ENCODE data around the gene DCXR.
A peak's percentile ranks its signal among the peaks of the same experiment; 100 is the strongest.

DCXR gene

DNA sequence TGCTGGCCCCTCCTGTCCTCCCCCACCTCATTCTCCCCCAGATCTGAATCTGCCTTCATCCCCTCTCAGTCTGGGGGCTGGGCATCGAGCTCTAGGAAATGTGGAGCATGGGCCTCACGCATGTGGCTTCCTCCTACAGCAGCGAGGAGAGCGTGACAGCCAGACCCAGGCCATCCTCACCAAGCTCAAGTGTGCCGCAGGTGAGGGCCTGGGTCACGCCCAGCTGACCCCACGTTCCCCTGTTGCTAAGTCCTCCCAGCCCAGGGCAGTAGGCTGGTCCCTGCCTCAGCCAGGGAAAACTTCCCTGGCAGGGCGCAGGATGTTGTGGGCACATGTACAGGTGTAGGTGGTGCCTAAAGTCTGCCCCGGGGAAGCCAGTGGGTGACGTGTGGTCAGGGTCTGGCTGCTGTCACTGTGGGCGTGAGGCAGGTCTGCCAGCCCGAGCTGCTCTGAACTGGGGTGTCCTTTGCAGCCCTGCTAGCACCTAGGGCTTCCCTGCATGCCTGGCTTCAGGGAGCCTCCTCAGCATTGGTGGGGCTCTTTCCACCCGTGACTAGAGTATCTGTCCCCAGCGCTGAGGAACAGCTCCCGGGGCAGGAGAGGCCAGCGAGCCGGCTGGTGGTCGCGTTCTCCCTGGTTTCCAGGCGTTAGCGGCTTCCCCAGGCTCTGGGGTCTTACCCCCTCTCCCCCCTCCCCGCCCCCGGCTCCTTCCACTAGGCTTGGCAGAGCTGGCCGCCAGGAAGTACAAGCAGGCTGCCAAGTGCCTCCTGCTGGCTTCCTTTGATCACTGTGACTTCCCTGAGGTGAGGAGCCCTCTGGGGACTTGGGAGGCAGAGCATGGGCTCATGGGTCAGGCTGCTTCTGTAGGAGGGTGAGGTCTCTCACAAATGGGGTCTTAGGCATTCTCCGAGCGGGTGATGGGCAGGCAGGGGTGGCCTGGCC lies 17.8 kb upstream of the DCXR start:
- DNase-seq (ENCODE audit: low read depth), result no peak

DNA sequence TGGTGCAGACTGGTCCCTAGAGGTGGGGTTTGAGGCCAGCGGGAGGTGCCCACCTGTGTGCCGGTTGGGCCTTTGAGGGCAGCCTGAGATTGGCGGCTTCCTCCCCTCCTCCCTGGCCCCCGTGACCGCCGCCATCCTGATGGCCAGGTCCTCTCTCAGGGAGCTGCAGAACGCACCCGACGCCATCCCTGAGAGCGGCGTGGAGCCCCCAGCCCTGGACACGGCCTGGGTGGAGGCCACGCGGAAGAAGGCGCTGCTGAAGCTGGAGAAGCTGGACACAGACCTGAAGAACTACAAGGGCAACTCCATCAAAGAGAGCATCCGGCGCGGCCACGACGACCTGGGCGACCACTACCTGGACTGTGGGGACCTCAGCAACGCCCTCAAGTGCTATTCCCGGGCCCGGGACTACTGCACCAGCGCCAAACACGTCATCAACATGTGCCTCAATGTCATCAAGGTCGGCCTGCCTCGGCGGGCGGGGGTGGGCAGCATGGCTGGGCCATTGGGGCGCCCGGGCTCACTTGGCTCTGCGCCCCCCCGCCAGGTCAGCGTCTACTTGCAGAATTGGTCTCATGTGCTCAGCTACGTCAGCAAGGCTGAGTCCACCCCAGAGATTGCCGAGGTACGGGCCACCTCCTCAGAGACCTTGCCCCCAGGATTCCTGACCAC lies 17.0 kb upstream of the DCXR start:
- no peak for DNase-seq (ENCODE audit: low read depth)

DNA sequence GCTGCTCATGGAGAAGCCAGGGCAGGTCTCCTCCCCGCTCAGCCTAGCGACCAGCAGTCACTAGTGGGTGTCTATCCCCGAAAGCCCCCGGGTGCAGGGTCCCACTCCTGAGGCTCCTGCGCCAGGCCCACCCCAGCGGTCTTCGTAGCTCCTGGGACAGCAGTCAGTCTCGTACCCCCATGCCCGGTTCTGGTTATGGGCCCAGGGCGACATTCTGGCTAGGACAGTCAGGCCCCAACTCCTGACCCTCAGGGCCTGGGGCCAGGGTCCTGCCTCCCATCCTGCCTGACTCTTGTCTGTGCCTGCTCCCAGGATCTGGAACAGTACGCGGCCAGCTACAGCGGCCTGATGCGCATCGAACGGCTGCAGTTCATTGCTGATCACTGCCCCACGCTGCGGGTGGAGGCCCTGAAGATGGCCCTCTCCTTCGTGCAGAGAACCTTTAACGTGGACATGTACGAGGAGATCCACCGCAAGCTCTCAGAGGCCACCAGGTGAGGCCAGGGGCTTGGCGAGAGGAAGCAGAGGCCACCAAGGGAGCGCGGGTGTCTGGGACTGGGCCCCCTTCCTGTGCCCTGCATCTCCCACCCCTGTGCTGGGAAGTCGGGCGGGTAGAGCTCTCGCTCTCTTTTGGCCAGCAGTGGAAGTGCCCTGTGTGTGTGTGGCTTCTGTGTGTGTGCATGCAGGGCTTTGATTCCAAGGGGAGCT lies 16.2 kb upstream of the DCXR start:
- no peak for DNase-seq (ENCODE audit: low read depth)

DNA sequence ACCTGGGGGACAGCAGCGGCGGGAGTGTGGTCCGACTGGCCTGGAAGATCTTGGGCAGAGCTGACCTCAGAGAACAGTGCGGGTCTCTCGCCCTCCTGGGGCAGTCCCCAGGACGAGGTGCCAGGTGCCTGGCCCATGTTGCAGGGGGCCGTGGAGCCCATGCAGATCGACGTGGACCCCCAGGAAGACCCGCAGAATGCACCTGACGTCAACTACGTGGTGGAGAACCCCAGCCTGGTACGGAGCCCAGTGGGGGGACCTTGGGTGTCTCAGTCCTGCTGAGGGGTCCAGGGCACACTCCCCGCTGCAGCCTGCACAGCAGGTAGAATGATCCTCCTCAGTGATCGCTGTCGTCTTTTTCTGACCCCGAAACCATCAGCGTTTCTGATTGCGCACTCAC lies 15.6 kb upstream of the DCXR start:
- no peak for DNase-seq (ENCODE audit: low read depth)

DNA sequence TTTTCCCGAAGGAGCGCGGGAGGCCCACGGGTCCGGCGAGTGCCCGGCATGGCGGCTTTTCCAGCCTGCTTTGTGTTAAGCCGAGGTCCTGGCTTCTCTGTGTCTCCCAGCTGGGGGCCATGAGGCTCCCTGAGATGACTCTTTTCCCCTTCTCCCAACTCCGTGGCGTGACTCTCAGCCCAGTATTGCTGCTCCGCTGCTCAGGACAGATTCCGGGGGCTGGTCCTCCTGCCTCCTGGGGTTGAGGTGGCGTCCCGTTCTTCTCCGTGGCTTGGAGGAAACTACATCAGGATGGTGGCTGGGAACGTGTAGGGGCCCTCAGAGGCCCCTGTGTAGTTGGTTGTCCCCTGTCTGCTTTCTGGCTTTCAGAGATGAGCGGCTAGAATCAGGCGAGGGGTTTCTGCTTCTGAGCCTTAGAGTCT lies 15.2 kb upstream of the DCXR start:
- DNase-seq (ENCODE audit: low read depth), result no peak

DNA sequence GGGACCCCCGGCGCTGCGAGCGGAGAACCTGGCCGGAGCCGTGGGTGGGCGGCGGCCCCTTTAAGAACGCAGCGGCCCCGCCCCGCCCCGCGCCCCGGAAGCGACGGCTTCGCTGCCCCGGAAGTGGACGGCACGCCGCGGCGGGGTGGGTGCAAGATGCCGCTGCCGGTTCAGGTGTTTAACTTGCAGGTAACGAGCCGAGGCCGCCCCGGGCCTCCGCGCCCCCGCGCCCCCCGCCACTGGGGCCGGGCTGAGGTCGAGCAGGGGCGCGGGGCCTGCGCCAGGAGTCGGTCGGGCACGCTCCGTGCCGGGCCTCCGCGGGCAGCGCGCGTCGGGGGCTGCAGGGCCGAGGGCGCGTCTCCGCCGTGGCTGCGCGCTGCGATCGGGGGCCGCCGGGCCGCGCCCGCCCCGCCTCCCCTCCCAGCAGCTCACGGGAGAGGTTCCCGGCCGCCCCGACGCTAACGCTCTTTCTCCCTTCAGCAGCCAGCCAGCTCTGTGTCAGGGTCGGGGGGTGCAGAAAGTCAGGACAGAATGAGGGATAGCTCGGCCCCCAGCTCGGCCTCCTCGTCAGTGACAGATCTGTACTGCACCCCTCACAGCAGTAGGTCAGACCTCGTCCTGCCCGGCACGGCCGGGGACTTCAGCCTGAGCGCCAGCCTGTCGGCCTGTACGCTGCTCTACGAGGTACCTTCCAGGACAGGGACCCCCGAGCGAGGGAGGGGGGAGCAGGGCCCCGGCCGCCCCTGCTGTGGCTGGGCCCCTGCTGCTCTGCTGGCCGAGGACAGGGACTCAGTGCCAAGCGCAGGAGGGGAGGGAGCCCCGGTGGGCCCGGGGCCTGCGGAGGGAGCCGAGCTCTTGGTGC lies 14.5 kb upstream of the DCXR start, which contains the start of the genes GPS1 and RFNG:
Gene GPS1, plus strand, starts transcription at position 123 of the 862 bp plus-strand sequence. Its CDS starts 34 bp downstream, at position 157.
Gene RFNG, minus strand, starts transcription at position 36 of the 862 bp plus-strand sequence. CDS start 45 bp downstream, outside the sequence.
- DNase-seq (ENCODE audit: low read depth), result peak; percentile 10

DNA sequence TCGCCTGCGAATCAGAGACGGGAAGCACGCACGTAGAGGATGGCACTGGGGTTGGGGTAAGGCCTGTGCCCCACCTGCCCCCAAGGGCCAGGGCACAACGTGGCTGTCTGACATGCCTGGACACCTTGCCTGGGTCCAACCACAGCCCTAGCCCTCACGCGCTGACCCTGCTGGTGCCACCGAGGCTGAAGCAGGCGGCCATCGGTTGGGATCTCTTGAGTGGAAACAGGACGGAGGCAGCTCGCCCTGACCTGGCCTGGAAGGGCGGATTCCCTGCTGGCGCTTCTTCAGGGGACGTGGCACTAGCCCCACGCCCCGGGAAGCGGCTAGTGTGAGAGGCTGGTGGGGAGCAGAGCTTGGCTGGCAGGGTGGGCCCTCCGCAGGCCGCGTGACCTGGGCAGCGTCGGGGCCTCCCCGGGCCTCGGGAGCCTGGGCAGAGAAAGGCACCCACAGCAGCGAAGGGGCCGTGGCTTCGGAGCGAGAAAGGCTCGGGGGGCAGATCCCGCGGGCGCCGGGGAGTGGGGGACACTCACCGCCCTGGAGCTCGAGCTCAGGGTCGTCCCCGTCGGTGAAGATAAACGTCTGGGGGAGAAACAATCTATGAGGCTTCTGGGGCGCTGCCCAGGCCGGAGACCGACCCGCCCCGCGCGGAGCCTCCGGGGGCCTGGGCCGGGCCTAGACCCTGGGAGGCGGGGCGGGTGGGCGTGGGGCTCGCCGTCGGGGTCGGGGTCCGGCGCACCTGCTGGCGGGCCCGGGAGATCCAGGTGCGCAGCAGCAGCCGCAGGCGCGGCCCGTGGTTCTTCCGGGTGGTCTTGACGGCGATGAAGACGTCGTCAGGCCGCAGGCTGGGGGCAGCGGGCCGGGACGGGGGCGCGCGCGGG lies 13.5 kb upstream of the DCXR start:
- DNase-seq (ENCODE audit: low read depth), result peak; percentile 3

DNA sequence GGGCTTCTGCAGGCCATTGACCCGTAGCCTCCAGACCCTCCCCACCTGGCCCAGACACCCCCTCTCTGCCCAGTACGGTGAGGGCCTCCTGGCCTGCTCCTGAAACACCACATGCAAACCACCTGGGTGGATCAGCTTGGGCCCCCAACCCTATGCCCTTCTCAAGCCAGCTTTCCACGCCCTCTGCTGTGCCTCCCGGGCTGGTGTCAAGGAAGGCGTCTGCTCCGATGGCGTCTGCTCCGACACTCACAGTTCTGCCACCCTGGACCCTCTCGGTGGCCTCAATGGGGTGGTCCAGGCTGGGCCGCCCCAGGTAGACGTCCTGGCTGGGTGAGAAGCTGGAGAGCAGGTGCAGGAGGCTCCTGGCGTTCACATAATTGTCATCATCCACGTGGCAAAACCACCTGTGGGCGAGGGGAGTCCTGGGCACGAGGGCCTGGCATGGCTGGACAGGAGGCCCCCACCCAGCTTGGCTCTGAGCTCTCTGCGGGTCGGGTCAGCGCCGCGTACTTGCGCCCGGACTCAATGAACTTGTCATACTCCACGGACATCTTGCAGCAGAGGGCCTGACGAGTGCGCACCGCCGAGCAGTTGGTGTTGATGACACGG lies 12.8 kb upstream of the DCXR start:
- no peak for DNase-seq (ENCODE audit: low read depth)

DNA sequence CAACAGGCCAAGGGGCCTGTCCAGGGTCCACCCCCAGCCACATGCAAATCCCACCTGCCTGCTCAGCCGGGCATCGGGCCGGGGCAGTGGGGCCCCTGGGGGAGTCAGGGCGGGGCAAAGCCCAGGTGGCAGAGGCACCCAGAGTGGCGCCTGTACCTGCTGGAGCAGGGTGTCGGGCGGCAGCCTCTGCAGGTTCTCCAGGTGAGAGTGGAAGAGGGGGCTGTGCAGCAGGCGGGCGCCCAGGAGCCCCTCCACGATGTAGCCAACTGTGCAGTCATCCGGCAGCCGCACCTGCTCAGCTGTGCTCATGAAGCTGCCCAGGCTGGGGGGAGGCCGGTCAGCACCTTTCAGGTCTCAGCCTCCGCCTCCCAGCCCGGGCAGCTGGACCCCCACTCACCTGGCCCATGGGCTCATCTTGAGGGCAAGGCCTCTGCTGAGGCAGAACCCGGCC lies 12.0 kb upstream of the DCXR start:
- no peak for DNase-seq (ENCODE audit: low read depth)

DNA sequence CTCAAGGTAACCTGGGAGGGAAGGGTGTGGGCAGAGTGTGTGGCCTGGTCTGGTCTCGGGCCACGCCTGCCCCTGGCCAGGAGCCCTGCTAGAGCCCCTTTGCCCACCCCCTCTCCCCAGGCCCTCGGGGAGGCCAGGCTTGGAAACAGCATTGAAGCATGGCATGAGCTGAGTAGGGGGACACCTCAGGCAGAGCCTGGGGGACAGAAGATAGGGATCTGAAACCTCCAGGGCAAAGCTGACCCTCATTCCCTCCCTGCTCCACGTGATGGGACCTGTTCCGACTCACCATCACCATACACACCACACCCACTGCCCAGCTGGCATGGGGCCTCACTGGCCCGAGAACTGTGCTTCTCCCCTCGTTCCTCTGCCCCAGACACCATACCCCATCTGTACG lies 11.6 kb upstream of the DCXR start:
- no peak for DNase-seq (ENCODE audit: low read depth)

DNA sequence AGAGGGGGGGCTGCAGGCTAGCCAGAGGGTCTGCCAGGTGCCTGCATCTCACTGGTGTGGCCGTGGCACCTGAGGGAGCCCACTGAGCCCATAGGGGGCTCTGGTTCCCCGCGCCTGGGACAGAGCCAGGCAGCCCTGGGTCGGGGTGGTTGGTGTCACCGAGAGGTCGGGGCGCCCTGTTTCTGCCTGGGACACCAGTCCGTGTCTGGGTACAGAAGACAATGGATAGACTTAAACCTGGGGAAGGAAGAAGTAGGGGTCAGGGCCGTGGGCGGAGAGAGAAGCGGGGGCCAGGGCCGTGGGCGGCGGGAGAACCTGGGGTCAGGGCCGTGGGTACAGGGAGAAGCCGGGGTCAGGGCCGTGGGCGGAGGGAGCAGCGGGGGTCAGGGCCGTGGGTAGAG lies 11.1 kb upstream of the DCXR start:
- DNase-seq (ENCODE audit: low read depth), result no peak

DNA sequence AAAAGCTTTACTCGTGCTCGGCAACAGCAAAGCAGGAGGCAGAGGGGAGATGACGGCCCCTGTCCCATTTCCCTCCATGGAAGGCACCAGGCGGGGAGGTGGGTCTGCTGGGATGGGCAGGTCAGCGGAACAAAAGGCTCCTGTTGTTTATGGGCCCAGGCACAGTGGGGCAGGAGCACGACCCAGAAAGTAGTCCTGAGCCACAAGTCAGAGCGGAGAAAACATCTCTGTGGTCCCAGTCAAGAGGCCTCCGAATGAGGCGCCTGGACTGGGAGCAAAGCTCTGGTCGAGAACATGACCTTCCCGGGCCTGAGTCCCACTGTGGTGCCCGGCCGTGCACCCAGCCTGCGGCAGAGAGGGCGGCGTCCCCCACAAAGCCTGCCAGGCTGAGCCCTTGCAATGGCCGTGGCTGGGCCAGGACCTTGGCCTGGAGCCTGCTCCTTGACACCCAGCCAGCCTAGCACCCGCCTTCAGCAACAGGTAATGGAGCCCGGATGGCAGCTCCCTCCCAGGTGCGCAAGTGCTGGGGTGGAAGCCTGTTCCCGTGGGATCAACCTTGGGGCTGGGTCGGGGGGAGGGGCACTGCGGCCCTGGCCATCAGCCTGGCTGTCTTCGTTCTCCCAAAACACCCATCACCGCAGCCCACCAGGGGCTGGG lies 10.5 kb upstream of the DCXR start:
- no peak for DNase-seq (ENCODE audit: low read depth)

DNA sequence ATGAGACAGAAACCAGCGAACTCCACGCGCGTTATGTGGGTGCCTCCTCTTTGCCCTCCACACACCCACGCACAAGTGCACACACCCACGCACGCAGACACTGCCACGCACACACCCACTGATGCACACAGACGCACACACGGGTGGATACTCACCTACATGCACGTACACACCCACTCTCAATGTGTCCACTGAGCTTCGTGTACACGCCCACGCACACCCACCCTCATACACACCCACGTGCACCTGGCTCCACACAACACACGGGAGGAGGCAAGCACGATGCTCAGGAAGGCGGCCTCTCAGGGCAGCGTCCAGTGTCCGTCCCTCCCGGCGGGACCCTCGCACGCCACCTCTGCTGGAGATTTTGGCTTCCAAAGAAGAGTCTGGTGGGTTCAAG lies 9.9 kb upstream of the DCXR start:
- DNase-seq (ENCODE audit: low read depth), result no peak

DNA sequence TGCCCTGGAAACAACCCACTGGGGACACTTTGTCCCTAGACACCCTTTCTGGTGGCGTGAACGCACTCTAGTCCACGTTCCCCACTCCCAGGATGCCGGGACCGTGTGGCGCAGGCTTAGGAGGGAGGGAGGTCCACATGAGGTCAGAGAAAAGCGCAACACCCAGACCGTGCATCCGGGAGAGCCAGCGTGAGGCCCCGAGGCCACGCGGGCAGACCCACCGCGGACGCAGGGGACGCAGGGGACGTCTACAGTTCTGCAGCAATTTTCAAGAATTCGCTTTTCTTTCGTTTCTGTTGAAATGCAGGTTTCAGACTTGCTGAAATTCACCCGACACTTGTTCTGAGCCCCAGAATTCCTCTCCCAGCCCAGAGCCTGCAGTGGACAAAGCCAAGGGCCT lies 9.4 kb upstream of the DCXR start:
- DNase-seq (ENCODE audit: low read depth), result no peak

DNA sequence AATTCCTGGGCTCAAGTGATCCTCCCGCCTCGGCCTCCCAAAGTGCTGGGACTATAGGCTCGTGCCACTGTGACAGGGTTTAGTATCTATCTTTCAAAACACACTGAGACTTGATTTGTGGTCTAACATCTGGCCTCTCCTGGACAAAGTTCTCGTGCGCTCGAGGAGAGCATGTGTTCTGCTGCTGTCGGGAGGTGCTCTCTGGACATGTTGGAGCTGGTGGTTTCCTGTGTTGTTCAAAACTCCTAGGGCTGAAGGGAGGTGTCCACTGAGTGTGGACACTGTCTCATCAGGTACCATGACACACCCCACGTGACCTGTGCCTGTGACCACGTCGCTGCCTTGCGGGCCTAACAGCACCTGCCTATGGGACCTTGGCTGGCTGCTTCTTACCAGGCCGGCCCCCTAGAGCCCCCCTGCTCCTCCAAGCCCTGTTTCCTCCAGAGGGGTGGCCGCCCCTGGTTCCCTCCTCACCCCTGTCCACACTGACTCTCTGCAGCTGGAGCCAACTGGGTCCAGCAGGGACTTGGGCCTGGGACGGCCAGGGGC lies 8.5 kb upstream of the DCXR start:
- DNase-seq (ENCODE audit: low read depth), result no peak

DNA sequence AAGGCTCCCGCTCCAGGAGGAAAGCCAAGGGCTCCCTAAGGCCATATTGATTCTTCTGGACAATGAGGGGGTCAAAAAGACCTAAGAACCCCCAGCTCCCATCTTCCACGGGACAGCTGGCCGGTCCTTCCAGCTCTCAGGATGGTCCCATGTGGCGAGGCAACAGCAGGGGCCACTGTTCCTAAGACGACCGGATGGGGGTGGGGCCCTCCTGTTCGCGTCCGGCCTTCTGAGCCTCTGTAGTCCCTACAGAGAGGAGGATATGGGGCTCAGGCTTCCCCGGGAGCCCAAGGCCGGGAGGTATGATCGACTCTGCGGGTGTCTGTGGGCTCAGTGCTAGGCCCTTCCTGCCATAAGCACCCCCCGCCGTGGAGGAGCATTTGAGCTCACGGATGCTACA lies 6.0 kb upstream of the DCXR start:
- DNase-seq (ENCODE audit: low read depth), result no peak

DNA sequence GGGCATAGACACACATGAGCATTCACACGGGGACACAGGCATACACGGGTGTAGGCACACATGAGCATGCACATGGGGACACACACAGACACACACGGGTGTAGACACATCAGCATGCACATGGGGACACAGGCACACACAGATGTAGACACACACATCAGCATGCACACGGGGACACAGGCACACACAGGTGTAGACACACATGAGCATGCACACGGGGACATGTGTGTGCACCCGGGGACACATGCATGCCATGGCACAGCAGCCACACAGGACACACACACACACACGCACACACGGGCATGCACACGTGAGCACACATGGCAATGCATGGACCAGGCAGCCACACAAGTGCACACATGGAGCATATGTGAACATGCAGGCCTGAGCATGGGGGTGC lies 5.2 kb upstream of the DCXR start:
- DNase-seq (ENCODE audit: low read depth), result no peak

DNA sequence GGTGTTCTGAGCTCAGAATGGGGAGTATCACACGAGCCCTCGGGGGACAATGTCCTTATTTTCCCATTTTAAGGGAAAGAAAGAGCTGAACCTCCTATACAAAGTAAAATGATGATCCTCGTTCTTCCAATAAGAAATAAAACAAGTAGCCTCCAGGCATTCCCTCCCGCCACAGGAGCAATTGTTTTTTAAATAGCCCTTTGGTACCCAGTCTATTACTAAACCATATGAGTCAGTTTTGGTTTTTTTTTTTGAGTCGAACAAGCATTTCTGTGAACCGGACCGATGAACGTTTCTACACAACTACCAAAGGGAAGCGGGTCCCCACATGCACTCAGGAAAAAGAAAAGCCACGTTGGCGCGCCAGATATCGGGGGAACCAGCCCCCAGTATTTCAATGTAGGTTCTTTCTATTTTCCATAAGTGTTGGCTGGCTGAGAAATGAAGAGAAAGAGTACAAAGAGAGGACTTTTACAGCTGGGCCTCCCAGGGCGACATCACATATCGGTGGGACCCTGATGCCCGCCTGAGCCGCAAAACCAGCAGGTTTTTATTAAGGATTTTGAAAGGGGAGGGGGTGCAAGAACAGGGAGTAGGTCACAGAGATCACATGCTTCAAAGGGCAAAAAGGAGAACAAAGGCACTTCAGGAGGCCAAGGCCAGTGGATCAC lies 3.8 kb upstream of the DCXR start:
- no peak for DNase-seq (ENCODE audit: low read depth)
